HEK293 (cell line): ENCODE data around the gene HES5.

Experiments used
- KLF7 ChIP-seq: fragments of 450-650 bp; formaldehyde crosslinking; IDR thresholded peaks from 2 replicates; pipeline ENCODE4 v1.5.1; 2016; ENCODE audit warnings: missing biosample characterization, missing genetic modification characterization, borderline replicate concordance
- KLF9 ChIP-seq: fragments of 450-650 bp; formaldehyde crosslinking; IDR thresholded peaks from 2 replicates; pipeline ENCODE4 v1.5.1; 2016; ENCODE audit warnings: missing biosample characterization, missing genetic modification characterization, low read depth
- RBAK ChIP-seq: fragments of 450-650 bp; formaldehyde crosslinking; IDR thresholded peaks from 2 replicates; pipeline ENCODE4 v1.5.1; 2016; ENCODE audit warnings: missing biosample characterization, missing genetic modification characterization
- REST ChIP-seq: fragments of 450-650 bp; formaldehyde crosslinking; IDR thresholded peaks from 2 replicates; pipeline ENCODE4 v1.5.1; 2016; ENCODE audit warnings: missing biosample characterization, missing genetic modification characterization
- ZBTB1 ChIP-seq: fragments of 450-650 bp; formaldehyde crosslinking; IDR thresholded peaks from 2 replicates; pipeline ENCODE4 v1.5.1; 2016; ENCODE audit warnings: missing biosample characterization, missing genetic modification characterization
- ZBTB6 ChIP-seq: fragments of 450-650 bp; formaldehyde crosslinking; IDR thresholded peaks from 2 replicates; pipeline ENCODE4 v1.5.1; 2017; ENCODE audit warnings: missing biosample characterization, missing genetic modification characterization
- ZBTB8A ChIP-seq: fragments of 450-650 bp; formaldehyde crosslinking; IDR thresholded peaks from 2 replicates; pipeline ENCODE4 v1.5.1; 2016; ENCODE audit warnings: missing biosample characterization, missing genetic modification characterization
- ZNF19 ChIP-seq: fragments of 450-650 bp; formaldehyde crosslinking; IDR thresholded peaks from 2 replicates; pipeline ENCODE4; 2016; ENCODE audit warnings: missing biosample characterization, missing genetic modification characterization, low read depth
- ZNF223 ChIP-seq: fragments of 450-650 bp; formaldehyde crosslinking; IDR thresholded peaks from 2 replicates; pipeline ENCODE4 v1.5.1; 2016; ENCODE audit warnings: missing biosample characterization, missing genetic modification characterization
- ZNF248 ChIP-seq: fragments of 450-650 bp; formaldehyde crosslinking; IDR thresholded peaks from 2 replicates; pipeline ENCODE4 v1.5.1; 2017; ENCODE audit warnings: missing biosample characterization, missing genetic modification characterization
- ZNF394 ChIP-seq: fragments of 450-650 bp; formaldehyde crosslinking; IDR thresholded peaks from 2 replicates; pipeline ENCODE4 v1.5.1; 2016; ENCODE audit warnings: missing biosample characterization, missing genetic modification characterization, mild to moderate bottlenecking, moderate library complexity, borderline replicate concordance
- ZNF426 ChIP-seq: fragments of 450-650 bp; formaldehyde crosslinking; IDR thresholded peaks from 2 replicates; pipeline ENCODE4 v1.5.1; 2017; ENCODE audit warnings: missing biosample characterization, missing genetic modification characterization, mild to moderate bottlenecking, inconsistent platforms, moderate library complexity
- ZNF514 ChIP-seq: fragments of 450-650 bp; formaldehyde crosslinking; IDR thresholded peaks from 2 replicates; pipeline ENCODE4 v1.5.1; 2016; ENCODE audit warnings: missing biosample characterization, missing genetic modification characterization
- ZNF555 ChIP-seq: fragments of 450-650 bp; formaldehyde crosslinking; conservative IDR thresholded peaks from 2 replicates; pipeline ENCODE4 v1.5.1; 2017; ENCODE audit warnings: missing biosample characterization, mild to moderate bottlenecking, missing genetic modification characterization, inconsistent platforms
- ZNF664 ChIP-seq: fragments of 450-650 bp; formaldehyde crosslinking; IDR thresholded peaks from 2 replicates; pipeline ENCODE4 v1.5.1; 2016; ENCODE audit warnings: missing biosample characterization, missing genetic modification characterization
- ZNF785 ChIP-seq: fragments of 450-650 bp; formaldehyde crosslinking; IDR thresholded peaks from 2 replicates; pipeline ENCODE4 v1.5.1; 2016; ENCODE audit warnings: missing biosample characterization, missing genetic modification characterization
- ZNF791 ChIP-seq: fragments of 450-650 bp; formaldehyde crosslinking; IDR thresholded peaks from 2 replicates; pipeline ENCODE4 v1.5.1; 2016; ENCODE audit warnings: missing biosample characterization, missing genetic modification characterization
- TF ChIP-seq, protein P1 (sequence below): fragments of 450-650 bp; formaldehyde crosslinking; conservative IDR thresholded peaks from 2 replicates; pipeline ENCODE4 v1.5.1; 2016; ENCODE audit warnings: low read depth, missing biosample characterization, missing genetic modification characterization

HES5 gene

DNA sequence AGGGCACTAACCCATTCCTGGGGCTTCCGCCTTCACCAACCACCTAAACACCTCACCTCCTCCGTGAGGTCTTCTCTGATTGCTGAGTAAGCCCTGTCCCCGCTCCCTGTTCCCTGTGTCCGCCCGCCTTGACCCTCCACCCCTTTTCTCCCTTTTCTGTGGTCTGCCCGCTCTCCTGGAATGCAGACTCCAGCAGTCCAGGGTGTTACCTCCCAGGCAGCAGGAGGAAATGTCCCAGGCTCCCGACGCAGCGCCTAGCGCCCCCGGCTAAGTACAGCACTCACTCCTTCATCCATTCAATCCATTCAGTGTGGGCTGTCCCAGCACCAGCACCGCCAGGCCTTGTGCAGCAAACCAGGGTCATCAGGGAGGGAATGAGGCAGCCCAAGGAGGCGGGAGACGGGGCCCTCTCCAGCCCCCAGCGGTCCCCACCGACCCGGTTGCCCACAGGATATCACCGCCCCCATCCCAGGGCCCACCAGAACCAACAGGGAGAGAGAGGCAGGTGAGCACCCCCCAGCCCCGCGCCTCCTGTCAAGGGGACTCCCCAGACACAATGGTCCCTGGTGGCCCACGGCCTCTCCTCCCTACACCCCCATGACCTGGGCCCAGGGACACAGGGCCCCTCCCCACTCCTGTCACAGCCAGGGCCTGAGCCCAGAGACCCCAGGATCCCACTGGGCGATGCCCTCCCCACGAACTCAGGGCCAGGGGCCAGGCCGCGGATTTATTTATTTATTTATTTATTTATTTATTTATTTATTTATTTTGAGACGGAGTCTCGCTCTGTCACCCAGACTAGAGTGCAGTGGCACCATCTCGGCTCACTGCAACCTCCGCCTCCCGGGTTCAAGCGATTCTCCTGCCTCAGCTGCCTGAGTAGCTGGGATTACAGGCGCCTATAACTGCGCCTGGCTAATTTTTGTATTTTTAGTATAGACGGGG is 36.3 kb upstream of the HES5 start (continued):
- TF ChIP-seq, protein P1, sequence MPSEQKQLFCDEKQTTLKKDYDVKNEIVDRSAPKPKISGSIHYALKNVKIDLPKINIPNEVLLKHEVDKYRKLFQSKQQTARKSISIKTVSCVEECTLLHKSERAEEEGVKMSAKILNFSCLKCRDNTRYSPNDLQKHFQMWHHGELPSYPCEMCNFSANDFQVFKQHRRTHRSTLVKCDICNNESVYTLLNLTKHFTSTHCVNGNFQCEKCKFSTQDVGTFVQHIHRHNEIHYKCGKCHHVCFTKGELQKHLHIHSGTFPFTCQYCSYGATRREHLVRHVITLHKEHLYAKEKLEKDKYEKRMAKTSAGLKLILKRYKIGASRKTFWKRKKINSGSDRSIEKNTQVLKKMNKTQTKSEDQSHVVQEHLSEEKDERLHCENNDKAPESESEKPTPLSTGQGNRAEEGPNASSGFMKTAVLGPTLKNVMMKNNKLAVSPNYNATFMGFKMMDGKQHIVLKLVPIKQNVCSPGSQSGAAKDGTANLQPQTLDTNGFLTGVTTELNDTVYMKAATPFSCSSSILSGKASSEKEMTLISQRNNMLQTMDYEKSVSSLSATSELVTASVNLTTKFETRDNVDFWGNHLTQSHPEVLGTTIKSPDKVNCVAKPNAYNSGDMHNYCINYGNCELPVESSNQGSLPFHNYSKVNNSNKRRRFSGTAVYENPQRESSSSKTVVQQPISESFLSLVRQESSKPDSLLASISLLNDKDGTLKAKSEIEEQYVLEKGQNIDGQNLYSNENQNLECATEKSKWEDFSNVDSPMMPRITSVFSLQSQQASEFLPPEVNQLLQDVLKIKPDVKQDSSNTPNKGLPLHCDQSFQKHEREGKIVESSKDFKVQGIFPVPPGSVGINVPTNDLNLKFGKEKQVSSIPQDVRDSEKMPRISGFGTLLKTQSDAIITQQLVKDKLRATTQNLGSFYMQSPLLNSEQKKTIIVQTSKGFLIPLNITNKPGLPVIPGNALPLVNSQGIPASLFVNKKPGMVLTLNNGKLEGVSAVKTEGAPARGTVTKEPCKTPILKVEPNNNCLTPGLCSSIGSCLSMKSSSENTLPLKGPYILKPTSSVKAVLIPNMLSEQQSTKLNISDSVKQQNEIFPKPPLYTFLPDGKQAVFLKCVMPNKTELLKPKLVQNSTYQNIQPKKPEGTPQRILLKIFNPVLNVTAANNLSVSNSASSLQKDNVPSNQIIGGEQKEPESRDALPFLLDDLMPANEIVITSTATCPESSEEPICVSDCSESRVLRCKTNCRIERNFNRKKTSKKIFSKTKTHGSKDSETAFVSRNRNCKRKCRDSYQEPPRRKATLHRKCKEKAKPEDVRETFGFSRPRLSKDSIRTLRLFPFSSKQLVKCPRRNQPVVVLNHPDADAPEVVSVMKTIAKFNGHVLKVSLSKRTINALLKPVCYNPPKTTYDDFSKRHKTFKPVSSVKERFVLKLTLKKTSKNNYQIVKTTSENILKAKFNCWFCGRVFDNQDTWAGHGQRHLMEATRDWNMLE (tag by site-specific recombination) = peak; percentile 86
- TF ChIP-seq ZBTB1 (tag by site-specific recombination) (0 out of 2 replicates have a peak, but pooled peaks have one; percentile 25), KLF7 (tag by site-specific recombination) (no peak), ZNF248 (tag by site-specific recombination) (no peak), ZBTB6 (tag by site-specific recombination) (no peak), ZNF664 (tag by site-specific recombination) (peak; percentile 63; the same call in 1 of the 2 replicates), REST (tag by site-specific recombination) (peak; percentile 54; the same call in 1 of the 2 replicates), ZNF555 (tag by site-specific recombination) (peak; percentile 59), ZNF426 (tag by site-specific recombination) (peak; percentile 83), ZBTB8A (tag by site-specific recombination) (peak; percentile 68), ZNF785 (tag by site-specific recombination) (no peak), ZNF514 (tag by site-specific recombination) (0 out of 2 replicates have a peak, but pooled peaks have one; percentile 21), KLF9 (no peak), ZNF19 (0 out of 2 replicates have a peak, but pooled peaks have one; percentile 17), ZNF394 (peak; percentile 94), RBAK (tag by site-specific recombination) (peak; percentile 53; the same call in 1 of the 2 replicates), ZNF791 (tag by site-specific recombination) (peak; percentile 48; the same call in 1 of the 2 replicates), ZNF223 (0 out of 2 replicates have a peak, but pooled peaks have one; percentile 54)
